Caco-2 (cell line): Measurements from ENCODE around the gene SLC28A1. TPM values are rescaled to one million over a fixed set of nuclear protein-coding genes. Genes with fewer than 3 reads are reported as not detected.

ENCODE experiments used
- BruUV-seq: library from RNA; stranded (reverse); fragments of 400-500 nt; replicated peaks from 2 replicates; lab custom pipeline; 2021; lab: Mats Ljungman, UMichigan
- CTCF ChIA-PET: fragments of 300-600 bp; sonication (Branson Sonifier 250); formaldehyde crosslinking; loops from one replicate; lab custom pipeline; 2022; ENCODE audit warnings: antibody characterized with exemption; lab: Charles Lee
- POLR2A ChIA-PET: fragments of 300-600 bp; sonication (Branson Sonifier 250); formaldehyde crosslinking; loops from one replicate; lab custom pipeline; 2022; ENCODE audit warnings: antibody characterized with exemption; lab: Charles Lee
- DNase-seq, 2 experiments: peaks; one replicate each; pipeline versions ENCODE4 v3.0.0 to v3.0.0-alpha.2; 2020 to 2022
- H3K27me3 ChIP-seq: replicated peaks from 2 replicates; pipeline ENCODE4 v1.6.0; 2011; ENCODE audit warnings: low read length; ENCODE audit not compliant: control insufficient read depth, insufficient read depth
- H3K36me3 ChIP-seq: 2 replicates; pipeline ENCODE4 v1.5.1; 2011; ENCODE audit warnings: low read length; ENCODE audit not compliant: control insufficient read depth, insufficient read depth
- H3K4me1 ChIP-seq: fragments of 250-450 bp; sonication (Bioruptor Pico); 2 replicates; pipeline ENCODE4 v1.5.1; 2020; ENCODE audit warnings: mild to moderate bottlenecking
- H3K4me3 ChIP-seq: 2 replicates; pipeline ENCODE4 v1.5.1; 2011; ENCODE audit warnings: low read depth, mild to moderate bottlenecking, control low read depth, low read length
- H3K9me3 ChIP-seq: fragments of 250-450 bp; sonication (Bioruptor Pico); 2 replicates; pipeline ENCODE4 v1.5.1; 2020; ENCODE audit warnings: mild to moderate bottlenecking, moderate library complexity
- H3K27ac Mint-ChIP-seq: one replicate; pipeline ENCODE4 v1.8.0; 2022; ENCODE audit warnings: mixed read lengths; ENCODE audit not compliant: unreplicated experiment
- H3K27me3 Mint-ChIP-seq: one replicate; pipeline ENCODE4 v1.8.0; 2022; ENCODE audit warnings: mixed read lengths; ENCODE audit not compliant: insufficient read depth, unreplicated experiment
- H3K36me3 Mint-ChIP-seq: one replicate; pipeline ENCODE4 v1.8.0; 2022; ENCODE audit warnings: mild to moderate bottlenecking, mixed read lengths; ENCODE audit not compliant: insufficient read depth, unreplicated experiment
- H3K4me1 Mint-ChIP-seq: one replicate; pipeline ENCODE4 v1.8.0; 2022; ENCODE audit warnings: low read depth, mixed read lengths; ENCODE audit not compliant: unreplicated experiment
- H3K4me3 Mint-ChIP-seq: one replicate; pipeline ENCODE4 v1.8.0; 2022; ENCODE audit warnings: mild to moderate bottlenecking, moderate library complexity, mixed read lengths; ENCODE audit not compliant: unreplicated experiment
- H3K9me3 Mint-ChIP-seq: one replicate; pipeline ENCODE4 v1.8.0; 2022; ENCODE audit warnings: mixed read lengths; ENCODE audit not compliant: unreplicated experiment
- CTCF ChIP-seq, 2 experiments: fragments of 200-600 bp in 1 of 2; IDR thresholded peaks; 1 replicate in 1 of 2; 2 replicates in 1 of 2; pipeline versions ENCODE4 v1.5.1 to v1.8.0; 2011 to 2022; ENCODE audit warnings: antibody characterized with exemption in 1 of 2, control low read depth in 1 of 2, inconsistent platforms in 1 of 2, low read depth in 1 of 2, low read length in 1 of 2, mild to moderate bottlenecking in 1 of 2, moderate library complexity in 1 of 2; ENCODE audit not compliant: insufficient read depth in 1 of 2, severe bottlenecking in 1 of 2, unreplicated experiment in 1 of 2
- intact Hi-C: fragments of 100-400 bp; cut with micrococcal nuclease; formaldehyde crosslinking; loops from one replicate; pipeline ENCODE4 v1.10.0; 2022; ENCODE audit not compliant: unreplicated experiment
- total RNA-seq: library from RNA; stranded (reverse); gene quantifications from 2 replicates; pipeline ENCODE4 v1.2.3, GENCODE V29; 2022

The SLC28A1 gene
- total RNA-seq, 1 experiment from 2014 or later, result not detected

- Mint-ChIP-seq H3K4me1 (peaks cover 7% of the 10 kb centered on the region), H3K9me3 (no peaks in the 10 kb centered on the region), H3K27ac (no peak overlapping the region), H3K4me3 (no peak overlapping the region), H3K36me3 (no peaks in the 10 kb centered on the region), H3K27me3 (no peaks in the 10 kb centered on the region)
- no peaks in the 10 kb centered on the region for H3K36me3 ChIP-seq
- H3K9me3 ChIP-seq, result no peaks in the 10 kb centered on the region
- POLR2A ChIA-PET, result no interaction called here
- no peaks in the 10 kb centered on the region for H3K27me3 ChIP-seq
- TF ChIP-seq CTCF (IDR thresholded peaks at IDR 0.05; ENCODE audit: insufficient read depth in 1 of 2, low read depth in 1 of 2, low read length in 1 of 2, severe bottlenecking in 1 of 2, unreplicated experiment in 1 of 2), result no peak
- H3K4me1 ChIP-seq, result peaks cover 5% of the 10 kb centered on the region; the same call in 1 of the 2 replicates
- DNase-seq, result no peak
- CTCF ChIA-PET, result no interaction called here
- no peak overlapping the region for H3K4me3 ChIP-seq
- BruUV-seq, result no TSS peak
- intact Hi-C loops, result no loop called here
Measured at GRCh38 chr15:84855765-84856164, 28.7 kb upstream of the SLC28A1 start.

DNA sequence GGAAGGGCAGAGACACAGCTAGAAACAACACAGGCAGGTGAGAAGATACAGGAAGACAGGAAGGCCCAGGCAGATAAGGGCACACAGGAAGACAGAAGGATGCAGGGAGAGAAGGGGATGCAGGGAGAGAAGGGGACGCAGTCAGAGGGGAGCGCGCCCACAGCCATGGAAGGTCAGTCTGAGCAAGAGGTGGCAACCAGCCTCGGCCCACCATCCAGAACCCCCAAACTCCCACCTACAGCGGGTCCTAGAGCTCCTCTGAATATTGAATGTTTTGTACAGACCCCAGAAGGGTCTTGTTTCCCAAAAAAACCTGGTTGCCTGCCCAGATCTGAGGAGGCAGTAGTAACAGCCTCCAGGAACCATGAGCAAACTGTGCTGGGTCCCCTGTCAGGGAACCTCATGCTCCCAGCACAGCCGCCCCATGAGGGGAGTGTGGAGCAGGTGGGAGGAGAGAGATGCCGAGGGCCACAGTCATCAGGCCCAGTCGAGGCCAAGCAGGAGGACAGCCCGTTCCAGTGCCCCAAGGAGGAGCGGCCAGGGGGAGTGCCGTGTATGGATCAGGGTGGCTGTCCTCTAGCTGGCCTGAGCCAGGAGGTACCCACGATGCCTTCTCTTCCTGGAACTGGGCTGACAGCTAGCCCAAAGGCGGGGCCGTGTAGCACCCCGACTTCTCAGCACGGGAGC, 27.6 kb upstream of the SLC28A1 start:
- H3K4me1 Mint-ChIP-seq, result peaks cover 7% of the 10 kb centered on the region
- Histone ChIP-seq H3K4me1 (peaks cover 5% of the 10 kb centered on the region; the same call in 1 of the 2 replicates), H3K27me3 (no peaks in the 10 kb centered on the region), H3K36me3 (no peaks in the 10 kb centered on the region), H3K9me3 (no peaks in the 10 kb centered on the region), H3K4me3 (no peak overlapping the region)
- no peak for TF ChIP-seq CTCF (IDR thresholded peaks at IDR 0.05; ENCODE audit: insufficient read depth in 1 of 2, low read depth in 1 of 2, low read length in 1 of 2, severe bottlenecking in 1 of 2, unreplicated experiment in 1 of 2)
- ChIA-PET CTCF (no interaction called here), POLR2A (no interaction called here)
- H3K27ac Mint-ChIP-seq, result no peak overlapping the region
- no peaks in the 10 kb centered on the region for H3K27me3 Mint-ChIP-seq
- H3K9me3 Mint-ChIP-seq, result no peaks in the 10 kb centered on the region
- no peaks in the 10 kb centered on the region for H3K36me3 Mint-ChIP-seq
- no peak for DNase-seq
- intact Hi-C loops, result no loop called here
- BruUV-seq, result no TSS peak
- no peak overlapping the region for H3K4me3 Mint-ChIP-seq

- Mint-ChIP-seq H3K9me3 (no peaks in the 10 kb centered on the region), H3K27ac (no peak overlapping the region), H3K4me1 (peaks cover 7% of the 10 kb centered on the region), H3K27me3 (no peaks in the 10 kb centered on the region), H3K36me3 (no peaks in the 10 kb centered on the region), H3K4me3 (no peak overlapping the region)
- no peak for TF ChIP-seq CTCF (IDR thresholded peaks at IDR 0.05; ENCODE audit: insufficient read depth in 1 of 2, low read depth in 1 of 2, low read length in 1 of 2, severe bottlenecking in 1 of 2, unreplicated experiment in 1 of 2)
- Histone ChIP-seq H3K4me1 (peaks cover 5% of the 10 kb centered on the region; the same call in 1 of the 2 replicates), H3K27me3 (no peaks in the 10 kb centered on the region), H3K4me3 (no peak overlapping the region), H3K9me3 (no peaks in the 10 kb centered on the region), H3K36me3 (no peaks in the 10 kb centered on the region)
- BruUV-seq, result no TSS peak
- ChIA-PET POLR2A (no interaction called here), CTCF (no interaction called here)
- intact Hi-C loops, result no loop called here
- no peak for DNase-seq
Measured at GRCh38 chr15:84857418-84858004, 27.0 kb upstream of the SLC28A1 start.
